Measurements from ENCODE around the gene TNFSF9.

TNFSF9 gene

GRCh38 chr19:6510618-6511017 lies 20.2 kb upstream of the TNFSF9 start:
- Histone ChIP-seq H3K27ac (no peak overlapping the region), H3K4me3 (no peak overlapping the region)
- no peak for DNase-seq (ENCODE audit: low spot score)
- TF ChIP-seq CTCF (IDR thresholded peaks at IDR 0.05): no peak

- DNase-seq (ENCODE audit: low spot score): no peak
- TF ChIP-seq CTCF (IDR thresholded peaks at IDR 0.05): no peak
- H3K27ac ChIP-seq: no peak overlapping the region
- H3K4me3 ChIP-seq: no peak overlapping the region
Measured at GRCh38 chr19:6514089-6514488, 16.7 kb upstream of the TNFSF9 start.

DNA sequence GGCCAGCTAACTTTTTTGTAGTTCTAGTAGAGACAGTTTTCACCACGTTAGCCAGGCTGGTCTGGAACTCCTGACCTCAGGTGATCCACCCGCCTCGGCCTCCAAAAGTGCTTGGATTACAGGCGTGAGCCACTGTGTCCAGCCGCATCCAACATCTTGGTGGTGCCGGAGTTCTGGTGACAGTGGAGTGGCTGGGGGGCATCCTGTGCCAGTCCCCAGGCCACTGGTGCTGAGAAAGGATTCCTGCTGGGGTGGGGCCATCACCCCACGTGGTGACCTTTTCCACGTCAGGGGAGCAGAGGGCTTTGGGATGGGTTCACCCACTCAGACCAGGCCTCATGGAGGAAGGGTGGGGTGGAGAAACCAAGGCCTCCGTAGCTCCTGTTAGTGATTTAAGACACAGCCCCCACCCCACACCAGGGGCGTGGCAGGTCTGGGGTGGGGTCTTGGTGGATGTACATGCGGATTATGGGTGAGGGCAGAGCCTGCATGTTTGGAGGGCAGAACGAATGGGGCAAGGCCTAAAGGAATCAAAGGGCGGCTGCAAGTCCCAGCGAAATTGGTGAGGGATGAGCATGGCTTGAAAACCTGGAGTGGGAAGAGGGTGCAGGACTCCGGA lies 15.8 kb upstream of the TNFSF9 start:
- Histone ChIP-seq H3K4me3 (no peak overlapping the region), H3K27ac (no peak overlapping the region)
- no peak for TF ChIP-seq CTCF (IDR thresholded peaks at IDR 0.05)
- no peak for DNase-seq (ENCODE audit: low spot score)

- TF ChIP-seq CTCF (IDR thresholded peaks at IDR 0.05): no peak
- DNase-seq (ENCODE audit: low spot score): peak; percentile 86
- Histone ChIP-seq H3K4me3 (peak overlapping the region; percentile 80), H3K27ac (peak overlapping the region; percentile 27 to 74)
Measured at GRCh38 chr19:6516018-6516658, 14.7 kb upstream of the TNFSF9 start.

DNA sequence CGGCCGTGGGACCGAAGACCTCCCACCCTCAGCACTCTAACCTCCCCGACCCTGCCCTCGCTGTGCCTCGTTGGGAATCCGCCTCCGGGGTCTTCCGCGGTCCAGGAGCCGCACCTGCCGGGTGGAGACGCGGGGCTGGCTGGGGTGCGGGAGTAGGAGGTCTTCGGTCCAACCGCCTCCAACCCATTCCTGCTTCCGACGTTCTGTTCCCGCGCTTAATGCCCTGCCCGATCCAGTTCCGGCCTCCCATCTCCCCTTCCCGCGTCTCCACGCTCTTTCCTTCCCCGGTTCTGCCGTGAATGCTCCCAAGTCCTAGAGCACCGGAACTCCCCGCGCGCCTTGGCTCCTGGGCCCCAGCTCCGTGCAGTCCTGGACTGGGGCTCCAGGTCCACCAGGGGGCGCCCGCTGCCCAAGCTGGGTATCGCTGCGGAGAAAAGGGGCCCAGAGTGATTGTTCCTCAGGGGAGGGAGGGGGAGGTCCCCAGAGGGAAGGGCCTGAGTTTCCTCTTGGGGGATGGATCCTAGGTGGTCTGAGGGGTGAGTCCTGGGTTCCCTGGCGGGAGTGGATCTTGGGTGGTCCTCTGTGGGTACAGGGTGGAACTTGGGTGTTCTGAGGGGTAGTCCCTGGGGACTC lies 14.1 kb upstream of the TNFSF9 start:
- peak overlapping the region; percentile 80 for H3K4me3 ChIP-seq
- no peak for DNase-seq (ENCODE audit: low spot score)
- TF ChIP-seq CTCF (IDR thresholded peaks at IDR 0.05): peak; percentile 96
- H3K27ac ChIP-seq: peak overlapping the region; percentile 27 to 74

- Histone ChIP-seq H3K4me3 (no peak overlapping the region), H3K27ac (no peak overlapping the region)
- DNase-seq (ENCODE audit: low spot score): no peak
- no peak for TF ChIP-seq CTCF (IDR thresholded peaks at IDR 0.05)
Measured at GRCh38 chr19:6518145-6518911, 12.5 kb upstream of the TNFSF9 start.

Data from coronary artery (tissue), 2 donors.